Lung (tissue), 12 donors: Measurements from ENCODE around the gene CCNA1. TPM values are rescaled to one million over a fixed set of nuclear protein-coding genes. Genes with fewer than 3 reads are reported as not detected.
A peak's percentile ranks its signal among the peaks of the same experiment; 100 is the strongest.

Experiments used
- ATAC-seq: fragments of 200-7000 bp; cut with Tn5 transposase; one replicate; pipeline ENCODE4 v1.9.1; 2020; ENCODE audit warnings: moderate number of reproducible peaks; ENCODE audit not compliant: insufficient read depth, low FRiP score
- DNase-seq, 3 donors: peaks; one replicate each; pipeline ENCODE4 v3.0.0-alpha.2; 2013 to 2017
- H3K27ac ChIP-seq, 2 donors: one replicate each; pipeline ENCODE4 v1.5.1; 2013; ENCODE audit warnings: mild to moderate bottlenecking in 2 of 2, moderate library complexity in 2 of 2, control low read depth in 1 of 2, inconsistent platforms in 1 of 2, low read depth in 1 of 2, low read length in 1 of 2
- H3K27me3 ChIP-seq, 3 donors: one replicate each; pipeline ENCODE4 v1.5.1; 2013; ENCODE audit warnings: low read length in 2 of 3; ENCODE audit not compliant: control insufficient read depth in 3 of 3, insufficient read depth in 3 of 3
- H3K36me3 ChIP-seq, 4 donors: one replicate each; pipeline ENCODE4 v1.5.1; 2013; ENCODE audit warnings: low read length in 4 of 4, mild to moderate bottlenecking in 1 of 4, moderate library complexity in 1 of 4; ENCODE audit not compliant: control insufficient read depth in 4 of 4, insufficient read depth in 4 of 4
- H3K4me1 ChIP-seq, 5 donors: one replicate each; pipeline ENCODE4 v1.5.1; 2013; ENCODE audit warnings: low read length in 5 of 5, mild to moderate bottlenecking in 2 of 5, moderate library complexity in 1 of 5; ENCODE audit not compliant: control insufficient read depth in 5 of 5, insufficient read depth in 5 of 5
- H3K4me3 ChIP-seq: one replicate; pipeline ENCODE4 v1.5.1; 2013; ENCODE audit warnings: mild to moderate bottlenecking, control low read depth, moderate library complexity
- H3K9ac ChIP-seq, 2 donors: one replicate each; pipeline ENCODE4 v1.5.1; 2013; ENCODE audit warnings: low read length in 2 of 2, control low read depth in 1 of 2; ENCODE audit not compliant: insufficient read depth in 1 of 2
- H3K9me3 ChIP-seq, 4 donors: one replicate each; pipeline ENCODE4 v1.5.1; 2013; ENCODE audit warnings: low read length in 3 of 4, mild to moderate bottlenecking in 1 of 4, moderate library complexity in 1 of 4; ENCODE audit not compliant: control insufficient read depth in 4 of 4, insufficient read depth in 3 of 4
- CTCF ChIP-seq: IDR thresholded peaks from 2 replicates; pipeline ENCODE4 v1.5.1; 2012; ENCODE audit warnings: mild to moderate bottlenecking; ENCODE audit errors: control extremely low read depth, extremely low read depth
- WGBS, 2 donors: extraction: QIAGEN DNeasy Blood & Tissue Kit; methylation state at CpG; one replicate each; pipeline ENCODE4 v1.1.7; 2013; 5-methylcytosine and 5-hydroxymethylcytosine counted together
- polyA plus RNA-seq, 2 donors: library from polyadenylated mRNA; stranded (reverse); fragments of 200-250 nt; gene quantifications; one replicate each; pipeline ENCODE4 v1.2.1, GENCODE V29; 2013
- total RNA-seq, 2 donors: library from RNA; depleted of rRNA in 1 of 2; stranded (reverse); fragments of >200 nt in 1 of 2; gene quantifications; one replicate each; pipeline ENCODE4 v1.2.1, GENCODE V29; 2014 to 2021
- donor health status: control.
- donor health status: control.
- donor health status: Bipolar disorder and iron deficiency.
- donor health status: healthy.
- donor health status: DM: yes; HTN: yes; CAD: no.

CCNA1 gene
- total and polyA plus RNA-seq, 4 donors: 0.98 to 10.2 (median 6.8) TPM

DNA sequence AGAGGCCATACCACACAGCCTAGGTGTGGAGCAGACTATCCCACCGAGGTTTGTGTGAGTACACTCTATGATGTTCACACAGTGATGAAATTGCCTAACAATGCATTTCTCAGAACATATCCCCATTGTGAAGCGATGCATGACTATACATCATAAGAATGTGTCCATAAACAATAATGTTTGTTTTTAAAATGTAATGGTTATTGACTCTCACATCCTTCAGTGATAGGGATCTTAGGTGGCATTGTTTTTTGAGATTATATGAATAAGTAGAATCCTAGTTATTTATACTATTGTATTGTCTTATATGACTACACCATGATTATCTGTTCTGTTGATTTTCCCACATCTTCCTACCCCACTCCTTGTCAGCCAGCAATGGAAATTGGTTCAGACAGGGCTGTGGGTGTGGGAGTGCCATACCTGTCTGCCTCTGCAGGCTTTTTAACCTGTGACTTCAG, 13.6 kb downstream of the CCNA1 start:
- TF ChIP-seq CTCF: no peak
- Histone ChIP-seq H3K27me3 (peaks cover 0 to 15% (median 0%) of the 10 kb centered on the region in 3 donors), H3K9me3 (peaks cover 0 to 2% (median 0%) of the 10 kb centered on the region in 4 donors), H3K4me1 (no peaks in the 10 kb centered on the region), H3K27ac (no peak overlapping the region), H3K4me3 (no peak overlapping the region), H3K9ac (no peak overlapping the region), H3K36me3 (no peaks in the 10 kb centered on the region)
- ATAC-seq (no peak), DNase-seq (no peak)
- WGBS, 2 donors: 59 to 80% methylated on average over 2 of the region's 2 CpGs

GRCh38 chr13:36447501-36447900, 15.2 kb downstream of the CCNA1 start:
- no peaks in the 10 kb centered on the region for H3K36me3 ChIP-seq
- no peak for TF ChIP-seq CTCF
- DNase-seq: peak; percentile 44 to 67 (median 44)
- H3K4me3 ChIP-seq: no peak overlapping the region
- peaks cover 0 to 2% (median 0%) of the 10 kb centered on the region in 4 donors for H3K9me3 ChIP-seq
- H3K4me1 ChIP-seq: no peaks in the 10 kb centered on the region
- H3K27me3 ChIP-seq: peaks cover 0 to 13% (median 0%) of the 10 kb centered on the region in 3 donors
- no peak for ATAC-seq
- H3K9ac ChIP-seq: no peak overlapping the region
- no peak overlapping the region for H3K27ac ChIP-seq
- 77 to 84% methylated on average over 7 of the region's 7 CpGs for WGBS, 2 donors

DNA sequence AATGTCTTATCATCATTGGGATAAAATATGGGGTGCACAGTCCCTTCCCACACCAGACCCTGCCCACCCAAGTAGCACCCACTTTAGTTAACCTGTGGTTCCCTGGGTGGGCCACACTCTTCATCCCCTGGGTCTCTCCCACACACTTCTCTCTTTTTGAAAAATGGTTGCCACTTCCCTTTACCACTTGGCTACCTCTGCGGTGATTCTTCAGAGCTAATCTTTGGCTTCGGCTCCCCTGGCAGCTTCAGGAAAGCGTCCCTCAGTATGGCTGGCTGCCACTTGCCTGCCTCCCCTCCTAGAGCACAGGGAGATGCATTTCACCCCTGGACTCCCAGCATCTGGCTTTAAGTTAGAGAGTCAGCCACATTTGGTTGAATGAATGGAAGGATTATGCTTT, 18.2 kb downstream of the CCNA1 start:
- H3K27ac ChIP-seq: no peak overlapping the region
- WGBS, 2 donors: 18 to 47% methylated on average over 3 of the region's 3 CpGs

More for the DNA sequence above, 18.2 kb downstream of the CCNA1 start:
- Histone ChIP-seq H3K4me3 (no peak overlapping the region), H3K27me3 (peaks cover 0 to 15% (median 0%) of the 10 kb centered on the region in 3 donors), H3K9me3 (peaks cover 0 to 2% (median 0%) of the 10 kb centered on the region in 4 donors), H3K4me1 (peaks cover 0 to 4% (median 0%) of the 10 kb centered on the region in 5 donors), H3K36me3 (no peaks in the 10 kb centered on the region), H3K9ac (no peak overlapping the region)
- DNase-seq (no peak), ATAC-seq (no peak)
- no peak for TF ChIP-seq CTCF
